Fibroblast of skin of back (primary cell): ENCODE data around the gene RETSAT. TPM values are rescaled to one million over a fixed set of nuclear protein-coding genes. Genes with fewer than 3 reads are reported as not detected.

Experiments used
- DNase-seq: peaks from one replicate; pipeline ENCODE4 v3.0.0-alpha.2; 2013
- polyA plus RNA-seq, 2 experiments: library from polyadenylated mRNA; unstranded; fragments of 120-200 nt; gene quantifications; one replicate each; pipeline ENCODE4 v1.2.1, GENCODE V29; 2013; ENCODE audit not compliant: insufficient read length in 2 of 2

Gene RETSAT
- polyA plus RNA-seq (2013, experiment 1 of 2; ENCODE audit: insufficient read length) = 24.0 TPM
- 16.6 TPM for polyA plus RNA-seq (2013, experiment 2 of 2; ENCODE audit: insufficient read length)

DNA sequence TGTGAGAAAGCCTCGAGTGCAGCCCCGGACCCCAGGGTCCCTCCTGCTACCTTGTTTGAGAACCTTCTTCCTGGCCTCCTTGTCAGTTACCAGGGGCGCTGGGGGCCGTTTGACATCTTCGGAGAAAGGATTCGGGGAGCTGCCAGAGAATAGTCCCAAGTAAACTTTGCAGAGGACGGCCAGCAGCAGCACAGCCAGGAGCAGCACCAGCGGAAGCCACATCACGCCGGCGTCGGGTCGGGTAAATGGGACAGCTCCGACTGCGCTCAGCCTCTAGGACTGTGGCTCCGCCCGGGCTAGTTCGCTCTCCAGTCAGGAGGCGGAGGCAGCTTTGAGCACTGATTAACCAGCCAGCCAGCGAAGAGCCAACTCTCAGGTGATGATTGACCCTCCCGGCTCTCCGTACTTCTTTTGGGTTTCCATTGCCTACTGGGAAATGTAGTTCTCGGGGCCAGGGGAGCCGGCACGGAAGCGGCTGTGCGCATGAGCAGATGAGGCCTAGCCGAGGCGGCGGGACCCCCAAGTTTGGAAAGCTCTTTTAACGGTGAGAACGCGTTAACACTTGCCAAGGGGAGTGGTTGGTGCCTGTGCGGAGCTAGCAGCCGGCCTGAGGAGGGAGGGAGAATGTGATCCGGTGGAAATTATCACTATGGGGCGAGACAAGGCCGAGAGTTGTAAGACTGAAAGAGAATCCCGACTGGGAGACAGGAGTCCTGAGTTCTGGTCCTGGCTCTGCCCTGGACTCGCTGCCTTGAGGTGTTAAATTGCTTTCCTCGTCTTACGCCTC lies at the start of gene RETSAT, which contains the start of gene ELMOD3:
TSS of gene RETSAT (minus strand) at position 243 of the 787 bp plus-strand sequence. CDS start at position 222, 21 bp downstream.
TSS of gene ELMOD3 (plus strand) at position 484 of the 787 bp plus-strand sequence. CDS start 2,430 bp downstream, outside the sequence.
- DNase-seq = peak; percentile 100

DNA sequence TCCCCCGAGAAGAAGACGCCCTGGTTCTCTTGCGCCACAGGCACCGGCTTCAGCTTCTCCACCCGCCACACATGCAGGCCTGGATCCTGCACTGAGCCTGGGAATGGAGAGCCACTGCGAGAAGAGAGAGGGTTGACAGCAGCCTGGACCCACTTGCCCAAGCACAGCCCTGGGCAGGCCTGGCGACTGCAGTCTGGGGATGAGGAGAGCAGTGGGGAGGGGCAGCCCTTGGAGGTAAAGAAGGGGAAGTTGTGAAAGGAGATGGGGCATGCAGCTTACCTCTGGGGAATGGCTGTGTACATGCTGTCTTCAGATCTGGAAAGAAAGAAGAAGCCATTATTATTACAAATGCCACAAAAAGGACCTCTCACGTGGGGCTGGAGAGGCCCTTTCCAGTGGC lies 47.5 kb upstream of the RETSAT start:
- DNase-seq = no peak

DNA sequence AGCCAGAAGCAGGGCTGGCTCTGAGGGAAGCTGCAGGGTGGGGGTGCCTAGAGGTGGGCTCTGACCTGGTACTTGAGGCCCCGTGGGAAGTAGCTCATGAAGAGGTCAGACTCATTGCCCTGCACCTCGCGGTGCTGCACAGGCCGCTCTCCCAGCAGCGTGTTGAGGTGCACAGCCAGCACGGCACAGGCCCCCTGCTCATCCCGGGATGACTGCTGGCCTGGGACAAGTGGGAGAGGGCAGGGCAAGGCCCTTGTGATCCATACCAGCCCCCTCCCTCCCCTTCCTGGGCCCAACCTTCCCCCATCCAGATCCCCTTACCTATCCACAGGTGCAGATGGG lies 47.1 kb upstream of the RETSAT start:
- no peak for DNase-seq

DNA sequence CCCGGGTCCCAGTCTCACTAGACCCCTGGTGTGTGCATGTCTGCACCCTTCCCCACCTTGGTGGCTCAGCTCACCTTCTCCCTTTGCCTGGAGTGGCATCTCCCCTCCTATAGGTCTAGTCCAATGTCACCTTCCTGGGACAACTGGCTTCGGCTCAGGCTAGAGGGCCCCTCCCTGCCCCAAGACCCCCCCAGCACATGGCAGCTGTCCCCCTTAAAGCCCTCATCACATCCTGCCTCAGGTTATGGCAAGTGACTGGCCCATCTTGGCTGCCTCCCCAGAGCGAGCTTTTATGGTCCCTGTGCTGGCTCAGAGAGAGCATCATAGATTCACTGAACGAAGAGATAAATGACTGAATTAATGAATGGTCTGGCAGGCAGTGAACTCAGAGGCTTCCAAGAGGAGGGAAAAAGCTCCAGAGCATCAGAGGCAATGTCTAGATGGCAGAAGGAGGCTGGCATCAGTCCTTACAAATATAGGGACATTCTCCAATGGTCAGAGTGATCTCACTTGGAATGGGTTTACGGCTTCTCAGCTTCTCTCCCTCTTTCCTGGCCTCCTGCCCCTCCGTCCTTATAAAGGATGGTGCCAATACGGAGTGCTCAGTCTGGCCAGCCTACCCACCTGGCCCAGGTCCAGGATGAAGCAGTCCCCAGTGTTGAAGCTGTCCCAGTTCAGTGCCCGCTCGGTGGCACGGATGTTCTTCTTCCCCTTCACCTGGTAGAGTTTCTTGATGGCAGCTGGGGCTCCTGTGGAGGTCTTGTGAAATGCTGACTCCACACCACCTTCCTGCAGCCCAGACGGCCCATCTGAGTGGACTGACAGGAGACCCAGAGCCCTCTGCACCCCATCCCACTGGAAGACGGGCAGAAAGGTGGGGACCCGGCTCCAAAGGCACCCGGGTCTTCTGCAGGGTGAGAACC lies 46.5 kb upstream of the RETSAT start:
- no peak for DNase-seq

DNA sequence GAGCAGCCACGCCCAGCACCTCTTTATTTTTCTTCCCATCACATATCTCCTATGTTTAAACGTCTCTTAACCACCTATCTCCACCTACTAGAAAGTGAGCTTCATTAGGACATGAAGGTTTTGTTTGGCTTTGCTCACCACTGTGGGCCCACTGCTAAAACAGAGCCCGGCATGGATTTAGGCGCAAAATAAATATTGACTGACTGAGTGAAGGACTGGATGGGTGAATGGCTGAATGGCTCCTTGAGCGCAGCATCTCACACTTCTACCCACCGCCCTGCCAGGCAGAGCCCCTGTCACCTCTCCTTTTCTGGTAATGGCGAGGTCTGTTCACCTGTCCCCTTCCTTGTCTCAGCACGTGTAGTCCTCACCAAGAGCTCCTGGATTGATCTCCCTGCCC lies 45.7 kb upstream of the RETSAT start:
- DNase-seq = no peak

DNA sequence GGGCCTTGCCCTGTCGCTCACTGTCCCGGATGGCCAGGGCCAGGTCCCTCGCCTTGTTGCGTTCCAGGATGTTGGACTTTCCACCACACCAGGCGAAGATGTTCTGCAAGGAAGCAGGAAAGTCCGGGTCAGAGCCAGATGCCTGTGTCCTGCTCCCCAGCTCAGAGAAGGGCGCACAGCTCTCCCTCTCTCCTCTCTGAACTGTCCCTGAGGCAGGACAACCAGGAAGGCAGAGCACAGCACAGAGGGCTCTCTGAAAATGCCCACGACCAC lies 44.8 kb upstream of the RETSAT start:
- no peak for DNase-seq

DNA sequence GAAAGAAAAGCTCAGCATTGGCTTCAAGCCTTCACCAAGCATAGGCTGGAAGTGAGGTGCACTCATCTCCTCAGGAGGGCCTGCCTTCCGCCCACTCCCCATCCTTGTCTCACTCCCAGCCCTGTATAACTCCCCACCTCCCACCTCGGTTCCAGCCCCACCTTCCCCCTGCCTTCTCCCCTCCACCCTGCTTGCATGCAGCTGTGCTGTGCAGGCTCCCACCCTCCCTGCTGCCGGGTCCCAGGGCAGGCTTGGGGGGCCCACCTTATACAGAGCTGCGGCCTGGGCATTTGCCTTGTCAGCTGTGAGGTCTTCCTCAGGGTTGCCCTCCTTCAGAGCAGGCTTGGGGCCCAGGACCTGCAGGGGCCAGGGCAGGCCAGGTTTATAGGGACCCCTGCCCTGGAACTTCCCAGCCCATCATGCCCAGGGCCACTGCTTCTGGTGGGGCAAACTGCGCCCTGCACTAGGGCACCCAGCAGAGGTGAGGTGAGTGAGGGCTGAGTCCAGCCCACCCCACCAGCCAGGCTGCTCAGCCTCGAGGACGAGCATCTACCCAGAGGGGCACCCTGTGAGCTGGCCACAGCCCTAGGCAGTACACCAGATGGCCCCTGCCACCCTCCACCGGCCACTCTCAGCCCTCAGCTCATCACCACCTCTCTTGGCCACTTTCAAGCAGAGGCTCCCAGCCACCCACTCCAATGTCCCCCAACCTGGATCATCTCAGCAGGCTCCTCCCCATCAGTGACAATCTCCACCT lies 44.3 kb upstream of the RETSAT start:
- DNase-seq = no peak

DNA sequence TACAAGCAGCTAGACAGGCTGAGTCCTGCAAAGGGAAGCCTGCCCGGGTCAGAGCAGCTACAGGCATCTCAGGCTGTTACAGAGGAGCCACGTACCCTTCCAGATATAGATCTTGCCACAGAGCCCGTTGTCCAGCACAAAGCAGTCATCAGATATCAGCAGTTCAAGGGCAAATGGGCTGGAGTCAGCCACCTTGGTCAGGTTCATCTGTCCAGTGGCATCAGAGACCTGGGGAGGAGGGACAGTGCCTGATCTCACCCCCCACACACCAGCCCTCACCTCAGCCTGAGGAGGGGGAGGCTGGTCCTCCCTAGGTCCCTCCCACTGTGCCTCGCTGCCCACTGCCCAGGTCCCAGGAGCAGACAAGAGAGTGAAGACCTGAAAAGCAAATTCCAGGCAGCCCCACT lies 43.6 kb upstream of the RETSAT start:
- DNase-seq = no peak

DNA sequence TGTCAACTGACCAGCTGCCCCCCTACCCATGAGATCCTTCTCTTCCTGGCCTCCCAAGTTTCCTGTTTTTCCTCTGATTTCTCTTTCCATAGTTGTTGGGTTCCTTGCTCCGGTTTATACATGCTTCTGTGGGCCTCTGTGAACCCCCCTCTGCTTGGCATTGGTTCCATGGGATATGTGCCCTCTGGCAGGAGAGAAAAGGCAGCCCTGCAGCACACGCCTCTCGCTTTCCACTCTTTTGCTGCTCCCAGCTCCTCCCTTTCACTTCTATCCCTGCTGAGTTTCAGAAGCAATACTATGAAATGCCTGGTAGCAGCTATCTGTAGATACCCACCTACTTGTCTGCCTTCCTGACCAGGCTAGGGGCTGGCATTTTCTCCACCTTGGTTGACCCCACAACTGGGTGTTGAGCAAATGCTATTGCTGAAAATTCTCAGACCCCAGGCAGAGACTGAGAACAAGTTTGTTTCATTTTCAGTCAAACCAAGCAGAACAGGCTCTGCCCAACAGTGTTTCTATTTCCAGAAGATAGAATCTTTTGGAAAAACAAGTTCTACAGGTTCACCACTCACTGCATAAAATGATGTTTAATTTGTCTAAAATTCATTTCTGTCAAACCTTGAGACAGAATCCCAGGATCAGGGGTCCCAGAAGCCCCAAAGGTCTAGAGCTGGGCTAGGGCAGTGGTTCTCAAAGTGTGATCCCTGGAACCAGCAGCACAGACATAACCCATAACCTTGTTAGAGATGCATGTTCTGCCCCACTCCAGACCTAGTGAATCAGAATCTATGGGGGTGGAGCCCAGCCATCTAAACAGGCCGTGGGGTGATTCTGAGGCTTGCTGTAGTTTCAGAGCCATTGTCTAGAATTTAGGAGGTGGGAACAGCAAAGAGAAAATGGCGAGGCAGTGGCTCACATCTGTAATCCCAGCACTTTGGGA lies 42.5 kb upstream of the RETSAT start:
- DNase-seq = no peak

DNA sequence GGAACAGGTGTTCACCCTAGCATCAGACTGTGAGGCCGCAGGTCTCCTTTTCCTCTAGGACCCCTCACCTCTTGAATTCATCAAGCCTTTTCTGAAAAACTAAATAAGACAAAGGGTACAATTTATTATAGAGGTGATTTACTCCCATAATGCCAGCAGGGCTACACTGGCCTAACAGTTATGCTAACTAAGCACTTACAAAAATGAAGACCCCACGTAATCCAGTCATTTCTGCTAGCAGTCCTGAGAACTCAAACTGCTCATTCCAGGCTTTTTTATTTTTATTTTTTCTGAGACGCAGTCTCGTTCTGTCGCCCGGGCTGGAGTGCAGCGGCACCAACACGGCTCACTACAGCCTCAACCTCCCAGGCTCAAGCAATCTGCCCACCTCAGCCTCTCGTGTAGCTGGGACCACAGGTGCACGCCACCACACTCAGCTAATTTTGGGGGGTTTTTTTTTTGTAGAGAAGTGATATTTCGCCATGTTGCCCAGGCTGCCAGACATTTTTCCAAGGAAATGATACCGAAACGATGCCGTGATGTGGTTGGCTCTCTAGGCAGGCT lies 41.7 kb upstream of the RETSAT start:
- DNase-seq = no peak

DNA sequence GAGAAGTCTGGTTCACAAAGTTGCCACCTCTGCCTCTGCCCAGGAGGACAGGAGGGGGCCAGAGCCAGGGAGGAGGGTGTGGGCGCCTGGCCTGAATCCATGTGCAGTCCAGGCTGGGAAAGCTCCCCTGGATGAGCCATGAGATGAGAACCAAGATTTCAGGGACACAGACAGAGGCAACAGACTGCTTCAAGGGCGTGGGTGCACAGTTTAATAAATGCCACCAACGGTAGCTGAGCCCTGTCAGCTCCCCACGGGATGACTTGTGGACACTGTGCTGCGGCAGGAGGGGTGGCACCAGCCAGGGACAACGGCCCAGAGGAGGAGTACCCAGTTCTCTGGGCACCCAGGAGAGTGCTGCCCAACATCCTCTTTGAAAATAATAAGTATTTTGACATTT lies 40.6 kb upstream of the RETSAT start:
- no peak for DNase-seq

DNA sequence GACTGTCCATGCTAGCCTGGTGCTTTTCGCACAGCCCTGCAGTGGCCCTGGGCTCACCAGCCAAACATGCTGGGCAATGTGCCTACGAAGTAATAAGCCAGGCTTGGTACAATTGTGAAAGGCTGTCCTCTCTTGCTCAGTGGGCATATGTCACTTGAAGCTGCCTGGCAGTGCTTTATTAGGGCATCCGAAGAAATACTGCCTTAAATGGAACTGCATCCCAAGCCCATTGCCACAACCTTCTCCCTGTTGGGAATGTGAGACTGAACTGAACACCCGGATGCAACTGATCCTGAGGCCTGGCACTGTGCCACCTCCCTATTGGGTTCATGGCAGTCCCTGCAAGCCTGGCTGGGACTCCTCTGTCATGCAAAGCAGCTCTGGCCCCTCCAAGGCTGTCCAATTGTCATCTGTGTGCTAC lies 39.9 kb upstream of the RETSAT start:
- no peak for DNase-seq

DNA sequence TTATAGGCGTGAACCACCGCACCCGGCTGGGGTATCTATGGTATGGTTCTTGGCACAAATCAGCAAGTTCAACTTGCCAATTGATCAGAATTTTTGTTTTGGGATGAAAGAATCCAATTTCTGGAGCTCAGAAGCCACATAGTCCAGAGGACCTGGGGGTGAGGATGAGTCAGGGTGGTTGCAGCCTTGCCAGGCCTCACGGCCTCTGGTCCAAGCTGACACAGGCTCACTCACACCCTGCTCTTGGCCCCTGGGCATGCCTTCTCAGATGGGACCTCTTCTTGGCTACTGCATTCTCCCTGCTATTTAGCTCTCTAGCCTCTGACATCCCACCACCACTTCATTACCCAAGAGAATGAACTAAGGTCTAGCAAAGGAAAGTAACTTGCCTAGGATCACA lies 39.5 kb upstream of the RETSAT start:
- no peak for DNase-seq

DNA sequence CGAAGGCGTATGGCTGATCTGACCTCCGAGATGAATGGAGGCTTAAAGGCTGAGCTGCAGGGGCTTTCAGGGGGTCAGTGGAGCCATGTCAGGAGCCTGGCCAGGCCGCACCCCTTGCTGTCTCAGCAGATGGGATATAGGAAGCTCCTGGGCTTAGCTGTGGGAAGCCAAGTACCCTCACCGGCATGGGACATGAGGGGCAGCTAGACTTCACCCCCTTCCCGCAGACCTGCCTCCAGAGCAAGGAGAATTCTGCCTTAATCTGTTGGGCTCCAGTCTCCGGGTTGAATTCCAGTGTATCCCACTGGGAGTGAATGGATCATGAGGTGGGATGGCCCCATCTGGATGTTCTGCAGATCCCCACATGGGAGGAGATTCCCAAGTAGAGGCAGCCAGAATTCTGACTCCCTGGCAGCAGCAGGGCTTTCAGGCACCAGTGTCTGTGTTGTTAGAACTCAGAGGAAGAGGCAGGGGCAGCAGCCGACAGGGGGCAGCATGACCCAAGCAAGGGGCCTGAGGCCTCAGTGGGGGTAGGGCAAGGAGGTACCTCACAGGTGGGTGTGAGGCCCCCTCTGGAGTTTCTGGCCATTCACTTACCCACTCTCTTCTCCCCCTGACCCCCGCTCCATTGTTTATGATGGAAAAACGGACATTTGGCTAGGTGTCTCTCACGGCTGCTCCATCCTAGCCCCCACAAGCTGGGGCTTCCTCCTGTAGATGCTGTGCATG lies 36.8 kb upstream of the RETSAT start:
- DNase-seq = peak; percentile 32

DNA sequence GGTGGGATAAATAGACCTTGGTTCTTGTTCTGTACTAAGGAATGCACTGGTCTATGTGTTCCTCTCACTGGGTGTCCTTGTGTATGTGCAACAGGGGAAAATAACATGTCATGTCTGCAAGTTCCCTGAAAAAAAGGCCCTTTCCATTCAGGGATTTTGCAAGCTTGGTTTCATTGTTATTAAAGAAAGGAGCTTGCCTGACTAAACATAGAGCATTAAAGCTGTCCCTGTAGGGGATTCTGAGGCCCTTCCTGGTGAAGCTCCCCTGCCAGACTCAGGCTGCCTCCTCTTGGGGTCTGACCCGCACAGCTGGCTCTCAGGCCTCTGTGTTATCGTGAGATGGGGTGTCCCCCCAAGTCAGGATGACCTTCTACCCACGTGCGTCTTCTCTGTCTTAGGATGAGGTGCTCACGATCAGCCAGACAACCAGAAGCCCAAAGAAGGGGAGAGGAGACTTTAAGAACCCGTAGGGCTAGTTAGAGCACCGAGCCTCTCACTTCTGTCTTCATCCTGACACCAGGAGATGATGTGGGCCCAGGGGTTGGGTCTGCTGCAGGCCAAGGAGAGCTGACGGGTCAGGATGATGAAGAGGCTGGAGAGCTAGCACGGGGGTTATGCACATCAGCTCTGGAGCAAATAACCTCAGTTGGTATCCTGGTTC lies 34.7 kb upstream of the RETSAT start:
- no peak for DNase-seq

DNA sequence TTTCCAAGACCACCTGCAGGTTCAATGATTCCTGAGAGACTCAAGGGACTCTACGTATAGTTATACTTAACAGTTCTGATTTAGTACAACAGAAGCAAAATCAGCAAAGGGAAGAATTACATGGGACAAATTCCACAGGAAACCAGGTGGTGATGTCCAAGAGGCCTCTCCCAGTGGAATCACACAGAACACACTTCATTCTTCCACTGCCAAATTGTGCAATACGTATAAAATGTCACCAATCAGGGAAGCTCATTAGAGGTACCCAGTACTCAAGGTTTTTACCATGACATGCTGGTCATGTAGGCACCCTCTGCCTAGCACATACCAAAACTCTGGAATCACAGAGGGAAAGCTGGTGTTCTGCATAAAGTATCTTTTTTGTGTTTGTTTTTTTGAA lies 33.4 kb upstream of the RETSAT start:
- DNase-seq = no peak

DNA sequence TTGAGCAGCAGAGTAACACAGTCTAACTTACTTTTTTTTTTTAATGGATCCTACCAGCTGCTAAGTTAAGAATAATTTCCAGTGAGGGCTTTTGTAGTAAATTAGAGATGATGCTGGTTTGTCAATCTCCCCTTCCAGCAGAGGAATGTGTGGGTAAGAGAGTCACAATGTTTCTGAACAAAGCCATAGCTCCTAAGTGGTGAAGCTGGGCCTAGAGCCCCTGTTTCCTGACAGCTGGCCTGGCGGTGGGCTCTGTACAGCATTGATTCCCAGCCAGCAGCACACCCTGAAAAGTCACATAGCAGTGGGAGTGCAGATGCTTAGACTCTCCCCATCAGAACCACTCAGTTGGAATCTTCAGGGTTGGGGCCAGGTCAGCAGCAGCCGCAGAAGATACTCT lies 31.4 kb upstream of the RETSAT start:
- no peak for DNase-seq

DNA sequence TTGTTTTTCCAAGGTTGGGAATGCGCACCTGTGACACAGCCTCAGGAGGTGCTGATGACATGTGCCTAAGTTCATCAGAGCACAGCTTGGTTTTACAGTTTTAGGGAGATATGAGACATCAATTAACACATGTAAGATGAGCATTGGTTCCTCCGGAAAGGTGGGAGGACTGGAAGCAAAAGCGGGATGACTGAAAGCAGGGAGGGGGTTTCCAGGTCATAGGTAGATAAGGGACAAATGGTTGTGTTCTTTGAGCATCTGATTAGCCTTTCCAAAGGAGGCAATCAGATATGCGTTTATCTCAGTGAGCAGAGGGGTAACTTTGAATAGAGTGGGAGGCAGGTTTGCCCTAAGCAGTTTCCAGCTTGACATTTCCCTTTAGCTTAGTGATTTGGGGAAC lies 29.5 kb upstream of the RETSAT start:
- no peak for DNase-seq

DNA sequence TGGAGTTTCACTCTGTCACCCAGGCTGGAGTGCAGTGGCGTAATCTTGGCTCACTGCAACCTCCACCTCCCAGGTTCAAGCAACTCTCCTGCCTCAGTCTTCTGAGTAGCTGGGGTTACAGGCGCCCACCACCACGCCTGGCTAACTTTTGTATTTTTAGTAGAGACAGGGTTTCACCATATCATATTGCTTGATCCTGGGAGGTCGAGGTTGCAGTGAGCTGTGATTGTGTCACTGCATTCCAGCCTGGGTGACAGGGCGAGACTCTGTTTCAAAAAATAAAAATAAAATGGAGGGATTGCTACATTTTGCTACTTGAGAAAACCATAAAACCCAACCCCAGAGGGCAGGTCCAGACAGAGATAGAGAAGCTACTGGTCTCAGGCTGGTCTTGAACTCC lies 28.8 kb upstream of the RETSAT start:
- DNase-seq = peak; percentile 42

DNA sequence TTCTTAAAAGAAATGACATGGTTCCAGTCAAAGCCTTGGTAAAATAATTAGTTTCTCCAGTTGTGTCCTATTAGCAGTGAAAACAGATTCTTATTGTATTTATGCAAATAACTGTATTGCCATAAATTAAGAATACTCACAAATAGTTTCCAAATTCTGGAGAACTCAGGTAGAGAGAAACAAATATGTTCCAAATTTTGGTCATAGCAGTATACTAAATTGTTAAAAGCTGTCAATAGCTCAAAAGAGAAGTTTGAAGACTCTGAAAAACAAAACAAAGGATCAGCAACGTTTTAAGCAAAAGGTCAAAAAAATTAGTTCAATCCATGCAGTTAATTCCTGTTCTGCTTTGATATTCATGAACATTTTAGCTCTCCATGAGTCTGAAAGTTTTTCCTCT lies 25.7 kb upstream of the RETSAT start:
- DNase-seq = no peak
